ENCODE data around the gene MAD2L2. TPM values are rescaled to one million over a fixed set of nuclear protein-coding genes. Genes with fewer than 3 reads are reported as not detected.

The MAD2L2 gene
- total and polyA plus RNA-seq, 9 of the 15 experiments (the other 6 are each of a cell fraction or from before 2014, with no cell fraction given) = 12.4 to 286 (median 143) TPM

DNA sequence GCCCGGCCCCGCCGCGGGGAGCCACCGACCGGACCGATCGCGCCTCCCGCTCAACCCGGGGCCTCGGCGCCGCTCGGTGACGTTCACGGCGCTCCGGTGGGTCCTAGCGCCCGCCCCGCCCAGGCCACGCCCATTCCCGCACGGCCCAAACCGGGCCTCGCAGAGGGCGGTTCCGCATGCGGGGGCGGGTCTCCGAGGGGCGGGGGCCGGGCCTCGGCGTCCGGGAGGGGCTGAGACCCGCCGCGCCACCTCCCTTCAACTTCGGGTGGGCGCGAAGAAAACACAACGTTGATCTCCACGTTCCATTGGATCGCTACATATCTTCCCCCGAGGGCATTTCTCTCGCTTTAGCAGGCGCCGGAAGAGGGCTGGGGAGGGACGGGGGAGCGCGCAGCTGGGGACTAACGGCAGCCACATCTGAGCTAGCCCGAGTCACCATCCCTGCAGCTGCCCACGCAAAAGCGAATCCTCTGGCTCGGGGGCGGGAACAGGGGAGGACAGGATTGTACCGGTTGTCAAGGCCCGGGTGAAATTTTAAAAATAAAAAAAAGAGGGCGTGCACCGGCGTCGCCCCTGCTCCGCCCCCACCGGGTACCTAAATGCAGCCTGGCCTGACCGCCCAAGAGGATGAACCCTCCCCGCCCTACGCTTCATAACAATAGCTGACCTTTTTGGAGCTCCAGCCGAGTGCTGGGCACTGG is at the start of gene MAD2L2 (continued):
- TF ChIP-seq CCNT2 (IDR thresholded peaks at IDR 0.05; ENCODE audit: borderline replicate concordance, extremely low read depth, insufficient read length, low read depth, low read length) = peak; percentile 94
- no peak for TF ChIP-seq ZFP36 (IDR thresholded peaks at IDR 0.05; ENCODE audit: low read depth, low read length, partially characterized antibody)
- no peak for TF ChIP-seq TCFL5 (CRISPR knock-in tag; conservative IDR thresholded peaks at IDR 0.05)
- no peak for TF ChIP-seq BMI1 (IDR thresholded peaks at IDR 0.05; ENCODE audit: low read length)
- TF ChIP-seq PRDM10 (IDR thresholded peaks at IDR 0.05; ENCODE audit: partially characterized antibody) = peak; percentile 95
- TF ChIP-seq CREM (IDR thresholded peaks at IDR 0.05; ENCODE audit: low read depth) = peak; percentile 98
- no peak for TF ChIP-seq ZNF561 (CRISPR knock-in tag; conservative IDR thresholded peaks at IDR 0.05)
- peak in 1 of 2 experiments; percentile 64; a peak in 2 of 4 replicates for TF ChIP-seq RCOR1 (IDR thresholded peaks at IDR 0.05; ENCODE audit: borderline replicate concordance in 1 of 2, low read depth in 2 of 2, low read length in 2 of 2)
- peak; percentile 78; the same call in 1 of the 2 replicates for TF ChIP-seq MBD2 (IDR thresholded peaks at IDR 0.05; ENCODE audit: borderline replicate concordance, low read depth)
- 0 out of 2 replicates have a peak, but pooled peaks have one; percentile 25 for TF ChIP-seq ZBED1 (IDR thresholded peaks at IDR 0.05)
- peak; percentile 31; the same call in 1 of the 2 replicates for TF ChIP-seq HMGXB4 (CRISPR knock-in tag; IDR thresholded peaks at IDR 0.05)
- TF ChIP-seq PPARD (CRISPR knock-in tag; IDR thresholded peaks at IDR 0.05) = no peak
- TF ChIP-seq GTF2F1 (IDR thresholded peaks at IDR 0.05; ENCODE audit: low read depth, low read length) = no peak
- peak; percentile 86 for TF ChIP-seq NEUROD1 (IDR thresholded peaks at IDR 0.05; ENCODE audit: borderline replicate concordance, low read depth, low read length, partially characterized antibody)
- peak in 2 of 3 experiments; percentile 45 to 72 for TF ChIP-seq YY1 (IDR thresholded peaks at IDR 0.05; ENCODE audit: borderline replicate concordance in 1 of 3, control insufficient read depth in 1 of 3, extremely low read depth in 1 of 3, insufficient read depth in 3 of 3, insufficient read length in 1 of 3, insufficient replicate concordance in 2 of 3, low read depth in 1 of 3, low read length in 2 of 3)
- peak; percentile 61; the same call in 1 of the 2 replicates for TF ChIP-seq OTX1 (CRISPR knock-in tag; IDR thresholded peaks at IDR 0.05)
- TF ChIP-seq ID3 (CRISPR knock-in tag; IDR thresholded peaks at IDR 0.05) = no peak
- no peak for TF ChIP-seq ID3 (tag; IDR thresholded peaks at IDR 0.05)
- peak; percentile 69 for TF ChIP-seq C11orf30 (IDR thresholded peaks at IDR 0.05; ENCODE audit: low read depth)
- TF ChIP-seq MTA3 (IDR thresholded peaks at IDR 0.05; ENCODE audit: borderline replicate concordance) = 0 out of 2 replicates have a peak, but pooled peaks have one; percentile 19
- no peak for TF ChIP-seq ZNF436 (CRISPR knock-in tag; IDR thresholded peaks at IDR 0.05)
